Caco-2 (cell line): ENCODE results near the gene LRBA. TPM values are rescaled to one million over a fixed set of nuclear protein-coding genes. Genes with fewer than 3 reads are reported as not detected.

Experiments used
- BruUV-seq: library from RNA; stranded (reverse); fragments of 400-500 nt; replicated peaks from 2 replicates; lab custom pipeline; 2021; lab: Mats Ljungman, UMichigan
- CTCF ChIA-PET: fragments of 300-600 bp; sonication (Branson Sonifier 250); formaldehyde crosslinking; loops from one replicate; lab custom pipeline; 2022; ENCODE audit warnings: antibody characterized with exemption; lab: Charles Lee
- POLR2A ChIA-PET: fragments of 300-600 bp; sonication (Branson Sonifier 250); formaldehyde crosslinking; loops from one replicate; lab custom pipeline; 2022; ENCODE audit warnings: antibody characterized with exemption; lab: Charles Lee
- DNase-seq, 2 experiments: peaks; one replicate each; pipeline versions ENCODE4 v3.0.0 to v3.0.0-alpha.2; 2020 to 2022
- H3K27me3 ChIP-seq: replicated peaks from 2 replicates; pipeline ENCODE4 v1.6.0; 2011; ENCODE audit warnings: low read length; ENCODE audit not compliant: control insufficient read depth, insufficient read depth
- H3K36me3 ChIP-seq: 2 replicates; pipeline ENCODE4 v1.5.1; 2011; ENCODE audit warnings: low read length; ENCODE audit not compliant: control insufficient read depth, insufficient read depth
- H3K4me1 ChIP-seq: fragments of 250-450 bp; sonication (Bioruptor Pico); 2 replicates; pipeline ENCODE4 v1.5.1; 2020; ENCODE audit warnings: mild to moderate bottlenecking
- H3K4me3 ChIP-seq: 2 replicates; pipeline ENCODE4 v1.5.1; 2011; ENCODE audit warnings: low read depth, mild to moderate bottlenecking, control low read depth, low read length
- H3K9me3 ChIP-seq: fragments of 250-450 bp; sonication (Bioruptor Pico); 2 replicates; pipeline ENCODE4 v1.5.1; 2020; ENCODE audit warnings: mild to moderate bottlenecking, moderate library complexity
- H3K27ac Mint-ChIP-seq: one replicate; pipeline ENCODE4 v1.8.0; 2022; ENCODE audit warnings: mixed read lengths; ENCODE audit not compliant: unreplicated experiment
- H3K27me3 Mint-ChIP-seq: one replicate; pipeline ENCODE4 v1.8.0; 2022; ENCODE audit warnings: mixed read lengths; ENCODE audit not compliant: insufficient read depth, unreplicated experiment
- H3K36me3 Mint-ChIP-seq: one replicate; pipeline ENCODE4 v1.8.0; 2022; ENCODE audit warnings: mild to moderate bottlenecking, mixed read lengths; ENCODE audit not compliant: insufficient read depth, unreplicated experiment
- H3K4me1 Mint-ChIP-seq: one replicate; pipeline ENCODE4 v1.8.0; 2022; ENCODE audit warnings: low read depth, mixed read lengths; ENCODE audit not compliant: unreplicated experiment
- H3K4me3 Mint-ChIP-seq: one replicate; pipeline ENCODE4 v1.8.0; 2022; ENCODE audit warnings: mild to moderate bottlenecking, moderate library complexity, mixed read lengths; ENCODE audit not compliant: unreplicated experiment
- H3K9me3 Mint-ChIP-seq: one replicate; pipeline ENCODE4 v1.8.0; 2022; ENCODE audit warnings: mixed read lengths; ENCODE audit not compliant: unreplicated experiment
- CTCF ChIP-seq, 2 experiments: fragments of 200-600 bp in 1 of 2; IDR thresholded peaks; 1 replicate in 1 of 2; 2 replicates in 1 of 2; pipeline versions ENCODE4 v1.5.1 to v1.8.0; 2011 to 2022; ENCODE audit warnings: antibody characterized with exemption in 1 of 2, control low read depth in 1 of 2, inconsistent platforms in 1 of 2, low read depth in 1 of 2, low read length in 1 of 2, mild to moderate bottlenecking in 1 of 2, moderate library complexity in 1 of 2; ENCODE audit not compliant: insufficient read depth in 1 of 2, severe bottlenecking in 1 of 2, unreplicated experiment in 1 of 2
- intact Hi-C: fragments of 100-400 bp; cut with micrococcal nuclease; formaldehyde crosslinking; loops from one replicate; pipeline ENCODE4 v1.10.0; 2022; ENCODE audit not compliant: unreplicated experiment
- total RNA-seq: library from RNA; stranded (reverse); gene quantifications from 2 replicates; pipeline ENCODE4 v1.2.3, GENCODE V29; 2022

LRBA gene
- total RNA-seq, 1 experiment from 2014 or later: 53.2 TPM

- intact Hi-C loops: no loop called here
- DNase-seq: no peak
- no peaks in the 10 kb centered on the region for H3K4me1 ChIP-seq
- no peak overlapping the region for H3K4me3 Mint-ChIP-seq
- H3K27me3 ChIP-seq: no peaks in the 10 kb centered on the region
- H3K4me1 Mint-ChIP-seq: no peaks in the 10 kb centered on the region
- ChIA-PET CTCF (no interaction called here), POLR2A (no interaction called here)
- H3K36me3 Mint-ChIP-seq: no peaks in the 10 kb centered on the region
- TF ChIP-seq CTCF (IDR thresholded peaks at IDR 0.05; ENCODE audit: insufficient read depth in 1 of 2, low read depth in 1 of 2, low read length in 1 of 2, severe bottlenecking in 1 of 2, unreplicated experiment in 1 of 2): no peak
- H3K4me3 ChIP-seq: no peak overlapping the region
- no TSS peak for BruUV-seq
- H3K36me3 ChIP-seq: no peaks in the 10 kb centered on the region
- no peaks in the 10 kb centered on the region for H3K27me3 Mint-ChIP-seq
- H3K27ac Mint-ChIP-seq: no peak overlapping the region
- no peaks in the 10 kb centered on the region for H3K9me3 ChIP-seq
- H3K9me3 Mint-ChIP-seq: no peaks in the 10 kb centered on the region
Measured at GRCh38 chr4:150714462-150715438, 300.3 kb downstream of the LRBA start.

GRCh38 chr4:150713251-150713650, 301.8 kb downstream of the LRBA start:
- Mint-ChIP-seq H3K4me3 (no peak overlapping the region), H3K27ac (no peak overlapping the region), H3K27me3 (no peaks in the 10 kb centered on the region), H3K9me3 (no peaks in the 10 kb centered on the region), H3K36me3 (no peaks in the 10 kb centered on the region), H3K4me1 (no peaks in the 10 kb centered on the region)
- H3K27me3 ChIP-seq: no peaks in the 10 kb centered on the region
- H3K9me3 ChIP-seq: no peaks in the 10 kb centered on the region
- no peak for TF ChIP-seq CTCF (IDR thresholded peaks at IDR 0.05; ENCODE audit: insufficient read depth in 1 of 2, low read depth in 1 of 2, low read length in 1 of 2, severe bottlenecking in 1 of 2, unreplicated experiment in 1 of 2)
- ChIA-PET CTCF (no interaction called here), POLR2A (no interaction called here)
- intact Hi-C loops: no loop called here
- DNase-seq: no peak
- no TSS peak for BruUV-seq
- H3K36me3 ChIP-seq: no peaks in the 10 kb centered on the region
- H3K4me3 ChIP-seq: no peak overlapping the region
- no peaks in the 10 kb centered on the region for H3K4me1 ChIP-seq

GRCh38 chr4:150710770-150711375, 304.2 kb downstream of the LRBA start:
- no peaks in the 10 kb centered on the region for H3K4me1 ChIP-seq
- BruUV-seq: no TSS peak
- no peaks in the 10 kb centered on the region for H3K36me3 ChIP-seq
- intact Hi-C loops: no loop called here
- no peak for DNase-seq
- H3K27me3 ChIP-seq: no peaks in the 10 kb centered on the region
- no peaks in the 10 kb centered on the region for H3K9me3 ChIP-seq
- H3K4me1 Mint-ChIP-seq: no peaks in the 10 kb centered on the region
- TF ChIP-seq CTCF (IDR thresholded peaks at IDR 0.05; ENCODE audit: insufficient read depth in 1 of 2, low read depth in 1 of 2, low read length in 1 of 2, severe bottlenecking in 1 of 2, unreplicated experiment in 1 of 2): no peak
- no peak overlapping the region for H3K27ac Mint-ChIP-seq
- H3K9me3 Mint-ChIP-seq: no peaks in the 10 kb centered on the region
- H3K36me3 Mint-ChIP-seq: no peaks in the 10 kb centered on the region
- H3K4me3 ChIP-seq: no peak overlapping the region
- POLR2A ChIA-PET: interaction anchor here (0.6 kb wide), 1 partner anchor 67 kb away, joined by 3 read pairs; no protein-coding TSS in a partner anchor
- H3K27me3 Mint-ChIP-seq: no peaks in the 10 kb centered on the region
- no peak overlapping the region for H3K4me3 Mint-ChIP-seq
- CTCF ChIA-PET: no interaction called here
